Measurements from ENCODE around the gene ITM2B.

- TF ChIP-seq CTCF (IDR thresholded peaks at IDR 0.05 in 2 of 3, conservative IDR thresholded peaks at IDR 0.05 in 1 of 3; ENCODE audit: control insufficient read depth in 2 of 3, extremely low read depth in 1 of 3, insufficient read depth in 1 of 3, low read depth in 3 of 3, low read length in 3 of 3) (no peak), EZH2 (IDR thresholded peaks at IDR 0.05; ENCODE audit: borderline replicate concordance, control insufficient read depth, low read depth, low read length) (no peak), ATF3 (IDR thresholded peaks at IDR 0.05; ENCODE audit: borderline replicate concordance, extremely low read depth, low read depth, low read length) (no peak), TCF12 (IDR thresholded peaks at IDR 0.05; ENCODE audit: low read depth, low read length) (no peak), BHLHE40 (IDR thresholded peaks at IDR 0.05; ENCODE audit: borderline replicate concordance in 1 of 2, low read depth in 2 of 2, low read length in 1 of 2) (no peak), CHD4 (IDR thresholded peaks at IDR 0.05) (no peak), MTA2 (IDR thresholded peaks at IDR 0.05; ENCODE audit: low read depth) (no peak), ASH2L (IDR thresholded peaks at IDR 0.05; ENCODE audit: borderline replicate concordance, low read depth) (no peak), CBX5 (IDR thresholded peaks at IDR 0.05; ENCODE audit: low read depth) (no peak), REST (IDR thresholded peaks at IDR 0.05; ENCODE audit: low read depth, low read length) (no peak), TARDBP (IDR thresholded peaks at IDR 0.05; ENCODE audit: borderline replicate concordance) (no peak), POLR2A (IDR thresholded peaks at IDR 0.05; ENCODE audit: low read depth, low read length) (peak; percentile 33; the same call in 1 of the 2 replicates), POLR2AphosphoS5 (IDR thresholded peaks at IDR 0.05; ENCODE audit: low read length) (no peak), RAD51 (IDR thresholded peaks at IDR 0.05) (no peak)
Measured at GRCh38 chr13:48316826-48317510, 84.0 kb downstream of the ITM2B start.

Data from GM12878 (cell line).